HPDE6-E6E7 (cell line): ENCODE data around the gene RAB11A.
A peak's percentile ranks its signal among the peaks of the same experiment; 100 is the strongest.

Experiments used
- DNase-seq: peaks from one replicate; pipeline ENCODE4 v3.0.0; 2011; ENCODE audit warnings: missing footprints; ENCODE audit errors: extremely low spot score

The RAB11A gene

DNA sequence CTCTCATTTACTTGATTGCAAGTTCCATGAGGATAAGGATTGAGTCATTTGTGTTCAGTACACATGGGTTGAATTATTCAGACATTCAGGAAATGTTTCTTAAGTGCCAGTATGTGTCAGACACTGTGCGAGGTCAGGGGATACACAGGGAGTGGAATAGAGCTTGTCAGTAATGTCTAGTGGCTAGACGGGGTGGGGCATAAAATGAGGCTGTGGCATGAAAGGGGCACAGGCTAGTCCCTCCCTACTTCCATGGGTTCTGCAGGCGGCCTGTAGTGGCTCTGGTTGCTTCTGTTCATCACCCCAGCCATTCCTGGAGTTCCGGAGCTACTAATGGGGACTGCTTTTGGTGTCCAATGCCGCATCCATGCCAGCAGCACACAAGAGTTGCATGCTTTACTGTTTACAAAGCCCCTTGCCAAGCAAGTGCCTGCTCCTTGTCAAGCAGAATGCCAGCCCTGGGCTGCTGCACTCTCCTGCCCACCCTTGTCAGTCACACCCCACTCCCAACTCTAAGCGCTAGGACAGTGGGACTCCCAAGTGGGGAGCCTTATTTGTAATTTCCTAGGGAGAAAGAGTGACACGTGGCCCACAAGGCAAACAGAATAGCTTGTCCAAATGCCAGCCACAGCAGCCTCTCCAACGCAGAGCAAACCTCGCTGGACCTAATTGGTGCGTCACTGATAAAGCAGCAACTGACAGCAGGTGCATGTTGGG lies 70.8 kb downstream of the RAB11A start:
- DNase-seq, result peak; percentile 88

DNA sequence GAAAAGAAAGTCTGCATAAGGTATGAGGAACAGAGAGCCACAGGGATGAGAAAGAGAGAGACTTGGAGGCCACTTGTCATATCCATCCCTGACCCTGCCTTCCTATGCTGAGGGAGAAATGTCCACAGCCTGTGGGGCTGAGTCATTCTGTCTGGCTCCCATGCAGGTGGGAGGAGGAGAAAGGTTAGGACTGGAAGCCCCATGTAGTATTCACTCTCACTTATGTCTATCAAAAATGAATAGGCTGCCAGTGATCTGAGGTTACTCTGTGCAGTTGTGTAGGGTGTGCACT lies 71.3 kb downstream of the RAB11A start:
- peak; percentile 42 for DNase-seq
